Astrocyte (in vitro differentiated cells and primary cell): Measurements from ENCODE around the gene INVS. TPM values are rescaled to one million over a fixed set of nuclear protein-coding genes. Genes with fewer than 3 reads are reported as not detected.
"Not testable (repeated sequence)": the region's sequence is repeated elsewhere in the genome, so short reads cannot be mapped to it uniquely, and the experiment has no call there.

Source experiments
- DNase-seq: peaks from one replicate; pipeline ENCODE4 v3.0.0-alpha.2; 2010; ENCODE audit warnings: low read depth
- FAIRE-seq: peaks from 2 replicates; lab custom pipeline; 2011; peaks lifted over from hg19 to GRCh38; lab: Jason Lieb, UNC
- H2AFZ ChIP-seq: 2 replicates; pipeline ENCODE4 v1.6.0; 2012; ENCODE audit warnings: low read depth, low read length, inconsistent platforms
- H3K27ac ChIP-seq: 2 replicates; pipeline ENCODE4 v1.5.1; 2011; ENCODE audit warnings: low read depth, low read length, inconsistent platforms
- H3K27me3 ChIP-seq: 2 replicates; pipeline ENCODE4 v1.6.0; 2011; ENCODE audit warnings: low read length, inconsistent platforms; ENCODE audit not compliant: insufficient read depth
- H3K36me3 ChIP-seq: 2 replicates; pipeline ENCODE4 v1.5.1; 2011; ENCODE audit warnings: low read length, inconsistent platforms; ENCODE audit not compliant: insufficient read depth
- H3K4me1 ChIP-seq: 2 replicates; pipeline ENCODE4 v1.5.1; 2011; ENCODE audit warnings: low read length, inconsistent platforms; ENCODE audit not compliant: insufficient read depth
- H3K4me2 ChIP-seq: 2 replicates; pipeline ENCODE4 v1.6.0; 2012; ENCODE audit warnings: low read length, inconsistent platforms
- H3K4me3 ChIP-seq: 2 replicates; pipeline ENCODE4 v1.5.1; 2011; ENCODE audit warnings: low read depth, mild to moderate bottlenecking, low read length, inconsistent platforms; ENCODE audit not compliant: insufficient read depth
- H3K79me2 ChIP-seq: 2 replicates; pipeline ENCODE4 v1.6.0; 2012; ENCODE audit warnings: mild to moderate bottlenecking, low read length, inconsistent platforms; ENCODE audit not compliant: insufficient read depth
- H3K9ac ChIP-seq: 2 replicates; pipeline ENCODE4 v1.6.0; 2012; ENCODE audit warnings: mild to moderate bottlenecking, low read length, inconsistent platforms
- H3K9me3 ChIP-seq: 2 replicates; pipeline ENCODE4 v1.5.1; 2012; ENCODE audit warnings: low read depth, mild to moderate bottlenecking, low read length, inconsistent platforms; ENCODE audit not compliant: insufficient read depth
- H4K20me1 ChIP-seq: 2 replicates; pipeline ENCODE4 v1.6.0; 2012; ENCODE audit warnings: low read length, inconsistent platforms; ENCODE audit not compliant: insufficient read depth
- H3K27ac Mint-ChIP-seq: one replicate; pipeline ENCODE4 v1.8.0; 2021; ENCODE audit warnings: mild to moderate bottlenecking, mixed read lengths; ENCODE audit not compliant: unreplicated experiment
- H3K27me3 Mint-ChIP-seq: one replicate; pipeline ENCODE4 v1.8.0; 2021; ENCODE audit warnings: low read depth, mixed read lengths; ENCODE audit not compliant: unreplicated experiment
- H3K36me3 Mint-ChIP-seq: one replicate; pipeline ENCODE4 v1.8.0; 2021; ENCODE audit warnings: low read depth, mixed read lengths; ENCODE audit not compliant: unreplicated experiment
- H3K4me1 Mint-ChIP-seq: one replicate; pipeline ENCODE4 v1.8.0; 2021; ENCODE audit warnings: low read depth, mixed read lengths; ENCODE audit not compliant: unreplicated experiment
- H3K4me3 Mint-ChIP-seq: one replicate; pipeline ENCODE4 v1.8.0; 2021; ENCODE audit warnings: mild to moderate bottlenecking, moderate library complexity, mixed read lengths; ENCODE audit not compliant: unreplicated experiment
- H3K9me3 Mint-ChIP-seq: one replicate; pipeline ENCODE4 v1.8.0; 2021; ENCODE audit warnings: mild to moderate bottlenecking, mixed read lengths; ENCODE audit not compliant: unreplicated experiment
- EZH2 ChIP-seq: IDR thresholded peaks from 2 replicates; pipeline ENCODE4 v1.6.1; 2012; ENCODE audit warnings: mild to moderate bottlenecking, low read length, inconsistent platforms; ENCODE audit not compliant: insufficient read depth
- total RNA-seq: library from RNA; stranded (reverse); gene quantifications from 2 replicates; pipeline ENCODE4 v1.2.1, GENCODE V29; 2021
- TF ChIP-seq, protein P1 (sequence below): IDR thresholded peaks from 2 replicates; pipeline ENCODE4 v1.5.1; 2011; ENCODE audit warnings: low read depth, mild to moderate bottlenecking, inconsistent platforms, low read length, moderate library complexity; ENCODE audit not compliant: insufficient read depth

Gene INVS
- total RNA-seq, 1 donor from 2014 or later: 17.5 TPM

DNA sequence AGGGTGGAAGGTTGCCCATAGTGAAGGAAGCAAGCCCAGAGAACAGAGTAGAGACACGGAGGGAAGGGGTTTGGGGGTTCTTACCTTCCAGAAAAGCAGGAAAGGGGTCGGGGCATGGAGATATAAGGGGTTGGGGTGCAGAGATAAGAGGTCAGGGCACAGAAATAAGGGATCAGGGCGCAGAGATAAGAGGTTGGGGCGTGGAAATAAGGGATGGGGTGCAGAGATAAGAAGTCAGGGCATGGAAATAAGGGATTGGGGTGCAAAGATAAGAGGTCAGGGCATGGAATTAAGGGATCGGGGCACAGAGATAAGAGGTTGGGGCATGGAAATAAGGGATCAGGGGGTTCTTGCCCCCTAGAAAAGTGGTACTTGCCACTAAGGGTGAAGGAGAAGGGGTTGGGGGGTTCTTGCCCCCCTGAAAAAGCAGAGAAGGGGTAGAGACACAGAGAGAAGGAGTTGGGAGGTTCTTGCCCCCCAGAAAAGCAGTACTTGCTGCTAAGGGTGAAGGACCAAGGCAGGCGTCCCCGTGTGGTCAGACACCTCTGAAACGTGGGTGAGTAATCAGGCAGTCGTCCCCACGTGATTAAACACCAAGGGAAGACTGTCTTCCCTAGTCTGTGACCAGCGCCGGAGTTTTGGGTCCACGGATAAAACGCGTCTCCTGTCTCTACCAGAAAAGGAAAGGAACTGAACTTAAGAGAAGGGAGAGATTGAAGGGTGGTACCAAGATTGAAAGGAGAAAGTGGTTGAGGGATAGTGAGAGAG is 46.3 kb downstream of the INVS start:
- H3K79me2 ChIP-seq, H3K27me3 ChIP-seq, H4K20me1 ChIP-seq, H3K27me3 Mint-ChIP-seq, H3K9me3 Mint-ChIP-seq, H3K4me1 ChIP-seq, H2AFZ ChIP-seq, H3K36me3 ChIP-seq, H3K9me3 ChIP-seq, H3K9ac ChIP-seq, H3K4me2 ChIP-seq, DNase-seq, FAIRE-seq, H3K4me3 ChIP-seq, H3K27ac Mint-ChIP-seq, H3K27ac ChIP-seq, H3K36me3 Mint-ChIP-seq: not testable (repeated sequence)
- H3K4me1 Mint-ChIP-seq: peaks cover 17% of the 10 kb centered on the region
- H3K4me3 Mint-ChIP-seq: peak overlapping the region; percentile 63

DNA sequence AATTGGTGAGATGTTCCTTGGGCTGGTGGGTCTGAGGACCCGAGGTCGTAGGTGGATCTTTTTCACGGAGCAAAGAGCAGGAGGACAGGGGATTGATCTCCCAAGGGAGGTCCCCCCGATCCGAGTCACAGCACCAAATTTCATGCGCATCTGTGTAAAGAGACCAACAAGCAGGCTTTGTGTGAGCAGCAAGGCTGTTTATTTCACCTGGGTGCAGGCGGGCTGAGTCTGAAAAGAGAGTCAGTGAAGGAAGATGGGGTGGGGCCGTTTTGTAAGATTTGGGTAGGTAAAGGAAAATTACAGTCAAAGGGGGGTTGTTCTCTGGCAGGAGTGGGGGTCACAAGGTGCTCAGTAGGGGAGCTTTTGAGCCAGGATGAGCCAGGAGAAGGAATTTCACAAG is 46.9 kb downstream of the INVS start:
- H3K9me3 Mint-ChIP-seq, FAIRE-seq, H3K4me3 ChIP-seq, H3K36me3 Mint-ChIP-seq, H3K27me3 ChIP-seq, H3K79me2 ChIP-seq, H2AFZ ChIP-seq, H4K20me1 ChIP-seq, H3K4me1 ChIP-seq, H3K27me3 Mint-ChIP-seq, H3K4me2 ChIP-seq, H3K27ac ChIP-seq, H3K9ac ChIP-seq, DNase-seq, H3K9me3 ChIP-seq, H3K36me3 ChIP-seq: not testable (repeated sequence)
- H3K27ac Mint-ChIP-seq: peak overlapping the region; percentile 64
- peaks cover 17% of the 10 kb centered on the region for H3K4me1 Mint-ChIP-seq
- H3K4me3 Mint-ChIP-seq: peak overlapping the region; percentile 63

GRCh38 chr9:100150214-100150613 is 51.2 kb downstream of the INVS start:
- H3K4me2 ChIP-seq: no peak overlapping the region
- DNase-seq (no peak), FAIRE-seq (no peak)
- no peak overlapping the region for H3K4me3 Mint-ChIP-seq
- no peaks in the 10 kb centered on the region for H3K36me3 ChIP-seq
- TF ChIP-seq EZH2: no peak
- TF ChIP-seq, protein P1, sequence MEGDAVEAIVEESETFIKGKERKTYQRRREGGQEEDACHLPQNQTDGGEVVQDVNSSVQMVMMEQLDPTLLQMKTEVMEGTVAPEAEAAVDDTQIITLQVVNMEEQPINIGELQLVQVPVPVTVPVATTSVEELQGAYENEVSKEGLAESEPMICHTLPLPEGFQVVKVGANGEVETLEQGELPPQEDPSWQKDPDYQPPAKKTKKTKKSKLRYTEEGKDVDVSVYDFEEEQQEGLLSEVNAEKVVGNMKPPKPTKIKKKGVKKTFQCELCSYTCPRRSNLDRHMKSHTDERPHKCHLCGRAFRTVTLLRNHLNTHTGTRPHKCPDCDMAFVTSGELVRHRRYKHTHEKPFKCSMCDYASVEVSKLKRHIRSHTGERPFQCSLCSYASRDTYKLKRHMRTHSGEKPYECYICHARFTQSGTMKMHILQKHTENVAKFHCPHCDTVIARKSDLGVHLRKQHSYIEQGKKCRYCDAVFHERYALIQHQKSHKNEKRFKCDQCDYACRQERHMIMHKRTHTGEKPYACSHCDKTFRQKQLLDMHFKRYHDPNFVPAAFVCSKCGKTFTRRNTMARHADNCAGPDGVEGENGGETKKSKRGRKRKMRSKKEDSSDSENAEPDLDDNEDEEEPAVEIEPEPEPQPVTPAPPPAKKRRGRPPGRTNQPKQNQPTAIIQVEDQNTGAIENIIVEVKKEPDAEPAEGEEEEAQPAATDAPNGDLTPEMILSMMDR: no peak
- no peaks in the 10 kb centered on the region for H3K9me3 ChIP-seq
- H3K27me3 Mint-ChIP-seq: no peaks in the 10 kb centered on the region
- H3K9me3 Mint-ChIP-seq: peaks cover 3% of the 10 kb centered on the region
- no peaks in the 10 kb centered on the region for H3K27me3 ChIP-seq
- no peaks in the 10 kb centered on the region for H4K20me1 ChIP-seq
- no peaks in the 10 kb centered on the region for H3K79me2 ChIP-seq
- H3K36me3 Mint-ChIP-seq: no peaks in the 10 kb centered on the region
- no peaks in the 10 kb centered on the region for H3K4me1 ChIP-seq
- H3K4me3 ChIP-seq: no peak overlapping the region
- H2AFZ ChIP-seq: no peak overlapping the region
- H3K27ac ChIP-seq: no peak overlapping the region
- H3K9ac ChIP-seq: no peak overlapping the region
- peaks cover 14% of the 10 kb centered on the region for H3K4me1 Mint-ChIP-seq
- no peak overlapping the region for H3K27ac Mint-ChIP-seq
